Measurements from ENCODE around the gene PLK2.

PLK2 gene

GRCh38 chr5:58486290-58486689 lies 26.4 kb upstream of the PLK2 start:
- ChIA-PET CTCF (no interaction called here), POLR2A (no interaction called here)
- TF ChIP-seq L3MBTL2 (conservative IDR thresholded peaks at IDR 0.05) (no peak), ARNT (IDR thresholded peaks at IDR 0.05) (no peak), FOXM1 (IDR thresholded peaks at IDR 0.05; ENCODE audit: borderline replicate concordance) (no peak), ELF4 (IDR thresholded peaks at IDR 0.05) (no peak), SP1 (IDR thresholded peaks at IDR 0.05) (no peak), FOXK2 (IDR thresholded peaks at IDR 0.05) (no peak), NFRKB (IDR thresholded peaks at IDR 0.05) (no peak), BHLHE40 (IDR thresholded peaks at IDR 0.05; ENCODE audit: borderline replicate concordance) (no peak), LEF1 (IDR thresholded peaks at IDR 0.05; ENCODE audit: borderline replicate concordance) (no peak), CTBP1 (IDR thresholded peaks at IDR 0.05; ENCODE audit: borderline replicate concordance) (no peak), PKNOX1 (IDR thresholded peaks at IDR 0.05) (no peak), SUZ12 (IDR thresholded peaks at IDR 0.05) (no peak), TARDBP (IDR thresholded peaks at IDR 0.05) (no peak), ZNF384 (IDR thresholded peaks at IDR 0.05) (no peak), FOXA1 (IDR thresholded peaks at IDR 0.05) (no peak), HDGF (IDR thresholded peaks at IDR 0.05; ENCODE audit: borderline replicate concordance) (no peak)
- DNase-seq (ENCODE audit: extremely low spot score) = no peak

- no peak for DNase-seq (ENCODE audit: extremely low spot score)
- ChIA-PET CTCF (no interaction called here), POLR2A (no interaction called here)
- TF ChIP-seq ARNT (IDR thresholded peaks at IDR 0.05) = no peak
- no peak for TF ChIP-seq CTBP1 (IDR thresholded peaks at IDR 0.05; ENCODE audit: borderline replicate concordance)
- TF ChIP-seq L3MBTL2 (conservative IDR thresholded peaks at IDR 0.05) = no peak
- no peak for TF ChIP-seq FOXK2 (IDR thresholded peaks at IDR 0.05)
- no peak for TF ChIP-seq ZNF384 (IDR thresholded peaks at IDR 0.05)
- no peak for TF ChIP-seq LEF1 (IDR thresholded peaks at IDR 0.05; ENCODE audit: borderline replicate concordance)
- no peak for TF ChIP-seq PKNOX1 (IDR thresholded peaks at IDR 0.05)
- no peak for TF ChIP-seq HDGF (IDR thresholded peaks at IDR 0.05; ENCODE audit: borderline replicate concordance)
- TF ChIP-seq BHLHE40 (IDR thresholded peaks at IDR 0.05; ENCODE audit: borderline replicate concordance) = no peak
- TF ChIP-seq FOXM1 (IDR thresholded peaks at IDR 0.05; ENCODE audit: borderline replicate concordance) = no peak
- no peak for TF ChIP-seq FOXA1 (IDR thresholded peaks at IDR 0.05)
- no peak for TF ChIP-seq SUZ12 (IDR thresholded peaks at IDR 0.05)
- TF ChIP-seq ELF4 (IDR thresholded peaks at IDR 0.05) = no peak
- no peak for TF ChIP-seq SP1 (IDR thresholded peaks at IDR 0.05)
- no peak for TF ChIP-seq NFRKB (IDR thresholded peaks at IDR 0.05)
Measured at GRCh38 chr5:58484505-58484904, 24.6 kb upstream of the PLK2 start.

GRCh38 chr5:58482536-58482935 lies 22.6 kb upstream of the PLK2 start:
- POLR2A ChIA-PET = no interaction called here
- no peak for TF ChIP-seq BHLHE40 (IDR thresholded peaks at IDR 0.05; ENCODE audit: borderline replicate concordance)
- TF ChIP-seq ARNT (IDR thresholded peaks at IDR 0.05) = no peak
- no peak for TF ChIP-seq NFRKB (IDR thresholded peaks at IDR 0.05)
- no peak for TF ChIP-seq SP1 (IDR thresholded peaks at IDR 0.05)
- no peak for TF ChIP-seq HDGF (IDR thresholded peaks at IDR 0.05; ENCODE audit: borderline replicate concordance)
- TF ChIP-seq FOXK2 (IDR thresholded peaks at IDR 0.05) = no peak
- no peak for TF ChIP-seq ZNF384 (IDR thresholded peaks at IDR 0.05)
- TF ChIP-seq FOXA1 (IDR thresholded peaks at IDR 0.05) = no peak
- TF ChIP-seq SUZ12 (IDR thresholded peaks at IDR 0.05) = no peak
- no peak for TF ChIP-seq LEF1 (IDR thresholded peaks at IDR 0.05; ENCODE audit: borderline replicate concordance)
- no peak for TF ChIP-seq CTBP1 (IDR thresholded peaks at IDR 0.05; ENCODE audit: borderline replicate concordance)
- TF ChIP-seq L3MBTL2 (conservative IDR thresholded peaks at IDR 0.05) = no peak
- TF ChIP-seq TARDBP (IDR thresholded peaks at IDR 0.05) = no peak
- TF ChIP-seq PKNOX1 (IDR thresholded peaks at IDR 0.05) = no peak
- TF ChIP-seq FOXM1 (IDR thresholded peaks at IDR 0.05; ENCODE audit: borderline replicate concordance) = no peak
- no peak for TF ChIP-seq ELF4 (IDR thresholded peaks at IDR 0.05)
- no peak for DNase-seq (ENCODE audit: extremely low spot score)
- CTCF ChIA-PET = no interaction called here

GRCh38 chr5:58481828-58482227 lies 21.9 kb upstream of the PLK2 start:
- DNase-seq (ENCODE audit: extremely low spot score) = no peak
- ChIA-PET POLR2A (no interaction called here), CTCF (no interaction called here)
- TF ChIP-seq FOXA1 (IDR thresholded peaks at IDR 0.05) = no peak
- no peak for TF ChIP-seq ELF4 (IDR thresholded peaks at IDR 0.05)
- no peak for TF ChIP-seq L3MBTL2 (conservative IDR thresholded peaks at IDR 0.05)
- TF ChIP-seq ZNF384 (IDR thresholded peaks at IDR 0.05) = no peak
- TF ChIP-seq LEF1 (IDR thresholded peaks at IDR 0.05; ENCODE audit: borderline replicate concordance) = no peak
- TF ChIP-seq CTBP1 (IDR thresholded peaks at IDR 0.05; ENCODE audit: borderline replicate concordance) = no peak
- no peak for TF ChIP-seq NFRKB (IDR thresholded peaks at IDR 0.05)
- no peak for TF ChIP-seq BHLHE40 (IDR thresholded peaks at IDR 0.05; ENCODE audit: borderline replicate concordance)
- TF ChIP-seq HDGF (IDR thresholded peaks at IDR 0.05; ENCODE audit: borderline replicate concordance) = no peak
- no peak for TF ChIP-seq TARDBP (IDR thresholded peaks at IDR 0.05)
- TF ChIP-seq SP1 (IDR thresholded peaks at IDR 0.05) = no peak
- TF ChIP-seq PKNOX1 (IDR thresholded peaks at IDR 0.05) = no peak
- no peak for TF ChIP-seq FOXK2 (IDR thresholded peaks at IDR 0.05)

GRCh38 chr5:58481066-58481676 lies 21.3 kb upstream of the PLK2 start:
- CTCF ChIA-PET = no interaction called here
- POLR2A ChIA-PET = no interaction called here
- DNase-seq (ENCODE audit: extremely low spot score) = no peak
- TF ChIP-seq CTBP1 (IDR thresholded peaks at IDR 0.05; ENCODE audit: borderline replicate concordance) (no peak), FOXA1 (IDR thresholded peaks at IDR 0.05) (no peak)
